ENCODE data around the gene SHOX. TPM values are rescaled to one million over a fixed set of nuclear protein-coding genes. Genes with fewer than 3 reads are reported as not detected.
"Not testable (repeated sequence)": the region's sequence is repeated elsewhere in the genome, so short reads cannot be mapped to it uniquely, and the experiment has no call there.

The SHOX gene
- total RNA-seq, 4 donors from 2014 or later = 0.17 TPM; not detected in 3

DNA sequence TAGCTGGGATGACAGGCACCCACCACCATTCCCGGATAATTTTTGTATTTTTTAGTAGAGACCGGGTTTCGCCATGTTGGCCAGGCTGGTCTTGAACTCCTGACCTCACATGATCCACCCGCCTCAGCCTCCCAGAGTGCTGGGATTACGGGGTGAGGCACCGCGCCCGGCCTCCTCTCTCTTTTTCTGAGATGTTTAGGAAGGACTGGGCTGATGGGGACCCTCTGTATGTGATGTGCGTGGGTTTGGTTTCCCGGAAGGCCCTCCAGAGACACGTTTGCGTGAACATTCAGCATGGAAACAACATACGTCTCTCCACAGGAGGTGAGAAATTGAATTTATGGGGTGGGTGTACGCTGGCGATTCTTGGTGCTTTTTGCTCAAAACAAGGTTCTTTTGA lies 18.6 kb downstream of the SHOX start:
- no peak for DNase-seq (ENCODE audit: extremely low spot score)
- peaks cover 0 to 55% (median 3%) of the 10 kb centered on the region in 4 donors for H3K27me3 ChIP-seq
- no peaks in the 10 kb centered on the region for H3K36me3 ChIP-seq
- no peak overlapping the region for H3K4me3 ChIP-seq
- H3K4me1 ChIP-seq = peaks cover 0 to 9% (median 3%) of the 10 kb centered on the region in 4 donors
- intact Hi-C loops (cut with DNase I) = no loop called here
- peaks cover 0 to 9% (median 2%) of the 10 kb centered on the region in 4 donors for H3K9me3 ChIP-seq
- no peak overlapping the region for H3K27ac ChIP-seq (replicated peaks in 1 of 4)
- 87% methylated on average over 15 of the region's 15 CpGs for WGBS
- TF ChIP-seq EP300 (IDR thresholded peaks at IDR 0.05) (no peak), POLR2AphosphoS5 (IDR thresholded peaks at IDR 0.05) (no peak), POLR2A (IDR thresholded peaks at IDR 0.05; ENCODE audit: low read depth) (no peak)
- TF ChIP-seq, protein P1, sequence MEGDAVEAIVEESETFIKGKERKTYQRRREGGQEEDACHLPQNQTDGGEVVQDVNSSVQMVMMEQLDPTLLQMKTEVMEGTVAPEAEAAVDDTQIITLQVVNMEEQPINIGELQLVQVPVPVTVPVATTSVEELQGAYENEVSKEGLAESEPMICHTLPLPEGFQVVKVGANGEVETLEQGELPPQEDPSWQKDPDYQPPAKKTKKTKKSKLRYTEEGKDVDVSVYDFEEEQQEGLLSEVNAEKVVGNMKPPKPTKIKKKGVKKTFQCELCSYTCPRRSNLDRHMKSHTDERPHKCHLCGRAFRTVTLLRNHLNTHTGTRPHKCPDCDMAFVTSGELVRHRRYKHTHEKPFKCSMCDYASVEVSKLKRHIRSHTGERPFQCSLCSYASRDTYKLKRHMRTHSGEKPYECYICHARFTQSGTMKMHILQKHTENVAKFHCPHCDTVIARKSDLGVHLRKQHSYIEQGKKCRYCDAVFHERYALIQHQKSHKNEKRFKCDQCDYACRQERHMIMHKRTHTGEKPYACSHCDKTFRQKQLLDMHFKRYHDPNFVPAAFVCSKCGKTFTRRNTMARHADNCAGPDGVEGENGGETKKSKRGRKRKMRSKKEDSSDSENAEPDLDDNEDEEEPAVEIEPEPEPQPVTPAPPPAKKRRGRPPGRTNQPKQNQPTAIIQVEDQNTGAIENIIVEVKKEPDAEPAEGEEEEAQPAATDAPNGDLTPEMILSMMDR (IDR thresholded peaks at IDR 0.05) = no peak

- Histone ChIP-seq H3K4me3 (no peak overlapping the region), H3K9me3 (peaks cover 0 to 9% (median 2%) of the 10 kb centered on the region in 4 donors), H3K4me1 (no peaks in the 10 kb centered on the region), H3K36me3 (no peaks in the 10 kb centered on the region), H3K27me3 (peaks cover 0 to 51% (median 3%) of the 10 kb centered on the region in 4 donors), H3K27ac (replicated peaks in 1 of 4) (no peak overlapping the region)
- no peak for TF ChIP-seq POLR2A (IDR thresholded peaks at IDR 0.05; ENCODE audit: low read depth)
- TF ChIP-seq EP300 (IDR thresholded peaks at IDR 0.05) = no peak
- TF ChIP-seq POLR2AphosphoS5 (IDR thresholded peaks at IDR 0.05) = no peak
- TF ChIP-seq, protein P1 (IDR thresholded peaks at IDR 0.05) = no peak
- WGBS = 78% methylated on average over 15 of the region's 15 CpGs
- intact Hi-C loops (cut with DNase I) = no loop called here
- DNase-seq (ENCODE audit: extremely low spot score) = no peak
Measured at GRCh38 chrX:650324-650723, 19.7 kb downstream of the SHOX start.

DNA sequence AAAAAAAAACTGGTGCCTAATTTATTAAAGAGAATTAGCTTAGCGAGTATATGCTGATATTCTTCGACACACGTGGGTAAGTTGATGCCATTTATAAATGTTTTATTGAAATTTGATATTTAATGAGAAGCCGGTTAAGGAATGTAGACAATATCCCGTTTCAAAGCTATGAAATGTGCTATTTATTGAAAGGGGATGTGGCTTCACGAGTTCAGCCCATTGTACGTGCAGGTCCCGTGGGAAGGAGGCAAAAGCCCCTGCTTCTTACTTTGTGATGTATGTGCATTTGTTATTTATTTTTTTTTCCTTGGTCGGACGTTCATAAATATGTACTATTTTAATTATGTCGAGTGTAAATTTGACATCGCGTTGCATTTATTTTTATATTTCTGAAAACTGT lies 20.2 kb downstream of the SHOX start:
- Histone ChIP-seq H3K36me3 (no peaks in the 10 kb centered on the region), H3K4me3 (no peak overlapping the region), H3K27ac (replicated peaks in 1 of 4) (no peak overlapping the region), H3K9me3 (peaks cover 0 to 9% (median 2%) of the 10 kb centered on the region in 4 donors), H3K27me3 (peaks cover 0 to 47% (median 2%) of the 10 kb centered on the region in 4 donors), H3K4me1 (no peaks in the 10 kb centered on the region)
- DNase-seq (ENCODE audit: extremely low spot score) = no peak
- WGBS = 75% methylated on average over 13 of the region's 13 CpGs
- intact Hi-C loops (cut with DNase I) = no loop called here
- TF ChIP-seq, protein P1 (IDR thresholded peaks at IDR 0.05) = no peak
- TF ChIP-seq EP300 (IDR thresholded peaks at IDR 0.05) (no peak), POLR2A (IDR thresholded peaks at IDR 0.05; ENCODE audit: low read depth) (no peak), POLR2AphosphoS5 (IDR thresholded peaks at IDR 0.05) (no peak)

DNA sequence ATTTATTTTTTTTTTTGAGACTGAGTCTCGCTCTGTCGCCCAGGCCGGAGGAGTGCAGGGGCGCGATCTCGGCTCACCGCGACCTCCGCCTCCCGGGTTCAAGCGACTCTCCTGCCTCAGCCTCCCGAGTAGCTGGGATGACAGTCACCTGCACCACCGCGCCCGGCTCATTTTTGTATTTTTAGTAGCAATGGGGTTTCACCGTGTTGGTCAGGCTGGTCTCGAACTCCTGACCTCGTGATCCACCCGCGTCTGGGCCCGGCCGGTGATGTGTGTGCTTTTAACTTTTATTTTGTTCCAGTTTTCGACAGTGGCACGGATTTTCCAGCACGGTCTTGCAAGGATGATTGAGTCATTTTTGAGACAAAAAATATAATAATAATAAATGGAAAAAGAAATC lies 21.3 kb downstream of the SHOX start:
- H3K9me3 ChIP-seq; H3K4me1 ChIP-seq; H3K36me3 ChIP-seq; intact Hi-C loops (cut with DNase I); H3K4me3 ChIP-seq; H3K27ac ChIP-seq (replicated peaks in 1 of 4); DNase-seq (ENCODE audit: extremely low spot score): not testable (repeated sequence)
- peaks cover 0 to 48% (median 0%) of the 10 kb centered on the region in 4 donors for H3K27me3 ChIP-seq
- WGBS = 78% methylated on average over 25 of the region's 25 CpGs

DNA sequence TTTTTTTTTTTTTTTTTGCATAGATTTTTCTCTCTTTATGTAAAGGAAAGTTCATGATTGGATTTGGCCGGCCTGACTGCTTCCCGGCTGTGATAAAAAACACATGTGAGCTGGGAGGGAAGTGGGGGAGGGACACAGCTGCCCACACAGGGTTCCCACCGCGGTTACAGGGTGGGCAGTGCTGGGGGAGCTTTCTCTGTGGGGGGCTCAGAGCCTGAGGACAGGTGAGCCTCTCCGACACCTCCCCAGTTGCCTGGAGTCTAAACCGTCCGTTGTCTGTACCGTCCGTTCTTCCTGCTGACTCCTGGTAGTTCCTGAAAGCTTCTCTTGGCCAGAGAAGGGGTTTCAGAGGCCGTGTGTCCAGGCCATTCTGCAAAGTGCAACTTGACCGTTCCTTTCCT lies 21.8 kb downstream of the SHOX start:
- no peak for TF ChIP-seq POLR2A (IDR thresholded peaks at IDR 0.05; ENCODE audit: low read depth)
- TF ChIP-seq, protein P1 (IDR thresholded peaks at IDR 0.05) = no peak
- 24% methylated on average over 11 of the region's 11 CpGs for WGBS
- Histone ChIP-seq H3K4me1 (no peaks in the 10 kb centered on the region), H3K27me3 (peaks cover 0 to 51% (median 0%) of the 10 kb centered on the region in 4 donors), H3K36me3 (no peaks in the 10 kb centered on the region), H3K4me3 (no peak overlapping the region), H3K9me3 (peaks cover 0 to 9% (median 2%) of the 10 kb centered on the region in 4 donors), H3K27ac (replicated peaks in 1 of 4) (no peak overlapping the region)
- no peak for DNase-seq (ENCODE audit: extremely low spot score)
- intact Hi-C loops (cut with DNase I) = no loop called here
